Activated CD4-positive, alpha-beta T cell treated with anti-CD3 and anti-CD28 coated beads, Interleukin-2, amount 50 U/mL, for 4 hours (primary cell): ENCODE data around the gene ITGB8.

Source experiments
- DNase-seq, 2 experiments: peaks; one replicate each; pipeline ENCODE4 v3.0.0-alpha.2; 2020

The ITGB8 gene

DNA sequence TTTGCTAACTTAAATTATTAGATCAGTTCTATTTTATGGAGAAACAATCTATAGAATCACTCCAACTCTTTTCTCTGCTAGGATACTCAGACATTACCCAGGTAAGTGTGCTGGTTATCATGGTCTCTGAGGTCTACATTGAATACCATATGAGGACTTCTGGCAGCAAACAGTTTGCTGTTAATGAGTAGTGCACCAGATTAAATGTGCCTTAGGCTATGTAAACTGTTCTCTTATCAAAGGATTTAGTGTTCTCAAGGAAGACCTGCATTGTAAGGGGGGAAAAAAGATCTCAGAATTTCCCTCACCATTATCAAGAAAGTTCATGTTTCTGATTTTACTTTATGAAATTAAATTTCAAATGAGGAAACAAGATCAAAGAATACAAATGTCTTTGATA is 107.5 kb downstream of the ITGB8 start:
- DNase-seq: no peak

DNA sequence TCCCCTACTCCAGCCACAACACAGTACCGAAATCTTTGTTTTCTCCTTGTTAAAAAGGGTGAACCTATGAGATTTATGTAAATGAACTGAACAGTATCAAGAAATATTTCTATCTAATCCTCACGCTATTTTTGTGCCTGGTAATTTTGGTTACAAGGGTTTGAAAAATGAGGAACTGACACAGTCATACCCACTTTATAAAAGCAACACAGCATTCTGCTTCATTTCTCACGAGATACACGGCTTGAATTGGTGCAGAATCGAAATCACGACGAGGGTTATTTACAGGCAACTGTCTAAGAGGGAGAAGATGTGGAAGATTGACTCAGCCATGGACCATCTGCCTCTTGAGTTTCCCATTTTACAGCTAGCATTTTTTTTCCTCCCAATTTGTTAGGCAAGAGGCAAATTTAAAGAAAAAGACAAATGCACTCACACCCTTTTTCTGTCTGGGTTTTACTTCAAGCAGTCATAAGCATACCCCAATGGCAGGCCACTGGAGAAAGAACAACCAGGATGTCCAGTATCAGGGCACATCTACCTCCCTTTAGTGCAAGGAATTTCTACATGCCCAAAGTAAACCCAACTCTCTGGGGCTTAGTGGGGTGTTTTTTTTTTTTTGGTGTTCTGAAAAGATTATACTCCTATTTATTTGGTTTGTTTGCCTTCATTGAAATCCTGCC is 108.1 kb downstream of the ITGB8 start:
- DNase-seq: no peak

DNA sequence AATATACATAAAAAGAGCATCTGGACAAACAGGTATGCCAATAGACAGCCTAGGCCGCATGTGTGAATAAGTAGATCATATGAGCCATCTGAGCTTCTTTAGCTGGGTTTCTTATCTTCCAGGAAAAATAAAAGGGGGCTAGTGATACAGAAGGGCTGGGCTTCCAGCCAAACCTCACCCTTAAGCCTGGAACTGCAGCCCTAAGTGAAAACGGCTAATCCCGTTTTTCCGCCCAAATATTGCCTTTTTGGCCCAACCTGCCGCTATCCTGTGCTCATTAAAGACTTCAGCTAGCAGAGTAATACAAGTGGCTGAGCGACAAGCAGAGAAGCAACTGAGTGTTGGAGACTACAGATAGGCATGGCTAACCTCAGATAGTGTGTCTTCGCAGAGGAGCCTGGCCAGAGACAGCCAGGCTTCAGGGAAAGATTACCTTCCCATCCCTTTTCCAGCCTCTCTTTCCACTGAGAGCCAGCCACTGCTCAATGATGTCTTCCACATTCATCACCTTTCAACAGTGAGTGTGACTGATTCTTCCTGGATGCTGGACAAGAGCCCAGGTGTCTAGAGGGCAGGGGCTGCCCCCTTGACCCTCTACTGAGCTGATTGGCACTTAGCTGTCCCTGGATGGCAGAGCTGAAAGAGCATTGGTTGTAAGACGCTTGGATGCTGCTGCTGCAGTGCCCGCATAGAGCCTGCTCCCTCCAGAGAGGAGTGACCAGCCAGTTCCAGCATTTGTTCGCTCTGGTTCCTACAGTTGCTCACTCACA is 108.9 kb downstream of the ITGB8 start:
- DNase-seq: no peak

DNA sequence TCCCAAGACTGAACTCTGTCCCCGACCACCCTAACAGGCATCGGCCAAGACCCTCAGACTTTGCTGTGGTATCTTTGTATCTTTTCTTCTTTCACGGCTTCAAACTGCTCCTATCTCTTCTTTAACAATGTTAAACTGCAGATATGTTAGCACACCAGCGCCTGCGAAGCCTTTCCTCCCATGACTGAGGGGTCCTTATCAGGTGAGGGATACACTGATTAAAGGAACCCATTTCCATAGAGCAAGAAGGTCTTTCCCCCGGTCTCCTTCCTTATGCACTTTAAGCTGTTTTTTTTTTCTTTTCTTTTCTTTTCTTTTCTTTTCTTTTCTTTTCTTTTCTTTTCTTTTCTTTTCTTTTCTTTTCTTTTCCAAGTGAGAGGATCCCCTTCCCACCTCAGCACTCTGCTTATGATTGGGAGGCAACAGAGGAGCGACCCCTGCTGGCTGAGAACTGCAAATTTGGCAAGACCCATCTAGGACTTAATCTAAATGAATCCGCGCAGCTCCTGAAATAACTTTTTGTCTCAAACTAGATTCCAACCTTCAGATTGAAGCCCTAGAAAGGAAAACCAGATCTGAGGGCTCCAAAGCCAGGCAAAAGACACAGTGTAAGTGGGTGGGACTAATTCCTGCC is 109.9 kb downstream of the ITGB8 start:
- no peak for DNase-seq

DNA sequence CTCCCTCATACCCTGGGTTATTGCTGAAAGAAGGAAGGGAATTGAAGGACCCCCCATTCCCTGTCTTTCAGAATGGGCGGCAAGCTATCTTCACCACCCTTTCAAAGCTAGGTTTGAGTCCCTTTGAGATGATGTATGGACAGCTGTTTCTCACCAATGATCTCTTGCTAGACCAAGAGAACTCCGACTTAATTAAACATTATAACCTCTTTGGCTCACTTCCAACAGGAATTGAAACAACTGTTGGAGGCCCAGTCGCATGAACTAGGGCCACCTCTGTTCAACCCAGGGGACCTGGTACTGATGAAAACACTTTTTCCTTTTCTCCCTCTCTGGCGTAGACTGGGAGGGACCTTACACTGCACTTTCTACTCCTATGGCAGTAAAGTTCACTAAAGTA is 110.6 kb downstream of the ITGB8 start:
- no peak for DNase-seq

DNA sequence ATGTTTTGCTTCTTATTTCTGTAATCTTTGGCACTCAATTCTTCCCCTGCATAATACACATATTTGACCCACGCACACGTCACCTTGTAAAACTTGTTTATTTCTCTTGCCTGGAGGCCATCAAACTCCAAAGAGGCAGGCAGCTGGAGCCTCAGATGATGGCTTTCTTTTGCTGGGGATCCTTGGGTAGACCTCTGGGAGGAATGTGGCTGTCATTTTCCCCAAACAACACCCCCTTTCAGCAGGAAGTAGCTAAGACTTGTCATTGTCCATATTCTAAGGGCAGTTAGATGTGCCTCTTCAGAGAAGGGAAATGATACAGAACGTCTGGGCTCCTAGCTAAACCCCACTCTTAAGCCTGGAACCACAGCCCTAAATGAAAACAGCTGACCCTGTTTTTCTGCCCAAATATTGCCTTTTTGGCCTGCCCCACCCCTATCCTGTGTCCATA is 111.3 kb downstream of the ITGB8 start:
- no peak for DNase-seq

DNA sequence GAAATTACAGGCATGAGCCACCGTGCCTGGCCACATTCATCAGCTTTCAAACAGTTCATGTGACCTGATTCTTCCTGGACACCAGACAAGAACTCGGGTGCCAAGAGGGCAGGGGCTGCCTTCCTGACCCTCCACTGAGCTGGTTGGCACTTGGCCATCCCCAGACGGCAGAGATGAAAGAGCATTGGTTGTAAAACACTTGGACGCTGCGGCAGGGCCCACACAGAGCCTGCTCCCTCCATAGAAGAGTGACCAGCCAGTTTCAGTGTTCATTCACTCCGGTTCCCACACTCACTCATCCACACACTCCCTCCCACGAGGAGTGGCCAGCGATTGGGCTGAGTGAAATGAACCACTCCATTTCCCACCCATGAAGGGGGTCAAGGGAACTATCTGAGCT is 112.3 kb downstream of the ITGB8 start:
- DNase-seq: no peak

DNA sequence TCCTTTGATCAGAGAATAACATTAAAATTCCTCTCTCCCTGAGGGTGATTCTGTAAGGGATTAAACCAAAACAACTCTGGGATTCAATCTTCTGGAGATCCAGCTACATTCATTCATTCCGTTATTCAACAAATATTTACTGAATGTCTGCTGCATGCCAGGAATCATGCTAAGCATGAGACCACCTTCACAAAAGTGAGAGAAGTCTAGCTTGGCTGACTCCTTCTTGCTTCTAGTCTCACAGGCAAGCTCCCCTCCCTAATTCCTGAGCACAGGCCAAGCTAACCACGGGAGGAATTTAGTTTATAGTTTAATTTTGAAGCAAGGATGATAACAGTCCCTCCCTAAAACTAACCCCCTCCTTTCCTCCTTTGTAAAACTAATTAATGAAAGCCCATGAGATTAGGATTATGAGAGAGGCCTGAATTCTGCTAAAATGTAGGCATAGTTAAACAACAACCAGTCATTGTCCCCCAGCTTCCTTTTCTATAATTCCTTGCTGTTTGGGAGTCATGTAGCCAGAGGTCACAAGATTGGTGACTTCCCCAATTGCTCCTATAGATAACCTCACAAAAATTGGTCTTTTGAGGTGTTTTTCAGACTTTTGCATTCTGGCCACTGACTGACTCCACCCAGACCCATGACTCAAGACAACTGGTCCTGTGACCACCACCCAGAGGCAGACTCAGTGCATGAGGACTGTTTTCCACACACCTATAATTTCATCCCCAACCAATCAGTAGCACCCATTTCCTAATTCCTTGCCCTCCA is 113.5 kb downstream of the ITGB8 start:
- DNase-seq: no peak

DNA sequence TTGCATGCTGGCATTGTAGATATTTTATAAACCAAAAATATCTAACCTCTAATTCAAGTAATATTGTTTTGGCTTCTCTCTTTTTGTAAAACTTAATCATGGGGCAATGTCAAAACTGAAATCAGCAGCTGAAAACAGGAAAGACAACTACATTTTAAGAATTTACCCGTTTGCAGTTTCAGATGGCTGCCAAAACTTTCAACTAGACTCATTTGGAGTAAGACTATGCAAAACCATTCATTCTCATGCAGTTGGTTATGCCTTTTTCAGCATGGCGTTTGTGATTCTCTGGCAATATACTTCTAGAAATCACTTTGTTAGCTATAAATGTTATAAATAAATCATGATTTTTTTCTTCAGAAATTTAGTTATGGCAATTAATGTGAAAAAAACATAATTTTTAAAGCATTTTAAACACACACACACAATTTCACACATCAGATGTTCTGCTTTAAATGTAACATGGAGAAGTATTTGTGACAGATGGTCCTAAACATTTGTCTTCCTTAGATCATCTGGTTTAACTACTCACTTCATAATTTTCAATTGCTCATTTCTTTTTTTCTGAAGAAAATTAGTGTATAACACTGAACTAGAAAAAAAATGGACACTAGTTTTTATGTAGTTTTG is 116.4 kb downstream of the ITGB8 start:
- DNase-seq: no peak

DNA sequence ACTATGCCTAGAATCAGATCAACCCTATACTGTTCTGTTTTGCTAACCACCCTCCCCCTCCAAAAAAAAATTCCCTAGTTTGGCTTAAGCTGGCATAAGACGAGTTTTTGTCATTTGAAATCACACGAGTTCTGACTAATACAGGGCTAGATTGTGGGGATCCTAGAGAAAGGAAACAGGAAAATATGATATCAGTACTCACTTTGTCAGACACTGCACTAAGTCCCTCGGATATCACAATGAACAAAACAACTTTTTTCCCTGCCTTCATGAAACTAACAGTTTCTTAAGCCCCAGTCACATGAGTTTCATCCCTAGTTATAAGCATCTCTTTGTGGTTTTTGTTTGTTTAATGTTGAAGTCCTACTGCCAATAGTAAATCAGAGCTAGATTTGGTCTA is 118.5 kb downstream of the ITGB8 start:
- no peak for DNase-seq

DNA sequence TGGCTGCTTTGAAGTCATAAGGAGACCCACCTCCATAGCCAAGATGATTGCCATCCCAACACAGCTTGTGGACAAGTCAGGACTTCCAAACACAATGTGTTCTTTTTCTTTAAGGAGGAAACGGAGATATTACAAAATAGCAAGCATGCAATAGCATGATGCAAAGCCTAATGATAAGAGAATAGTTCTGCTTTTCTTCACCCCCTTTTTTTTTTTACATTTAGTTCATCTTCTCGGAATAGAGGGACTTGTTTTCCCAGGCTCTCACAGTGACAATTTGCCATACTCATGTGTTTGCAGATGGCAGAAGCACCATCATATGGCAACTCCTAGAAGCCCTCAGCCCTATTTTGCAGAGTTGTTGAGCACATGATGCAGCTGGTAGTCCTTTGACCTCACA is 119.8 kb downstream of the ITGB8 start:
- no peak for DNase-seq

DNA sequence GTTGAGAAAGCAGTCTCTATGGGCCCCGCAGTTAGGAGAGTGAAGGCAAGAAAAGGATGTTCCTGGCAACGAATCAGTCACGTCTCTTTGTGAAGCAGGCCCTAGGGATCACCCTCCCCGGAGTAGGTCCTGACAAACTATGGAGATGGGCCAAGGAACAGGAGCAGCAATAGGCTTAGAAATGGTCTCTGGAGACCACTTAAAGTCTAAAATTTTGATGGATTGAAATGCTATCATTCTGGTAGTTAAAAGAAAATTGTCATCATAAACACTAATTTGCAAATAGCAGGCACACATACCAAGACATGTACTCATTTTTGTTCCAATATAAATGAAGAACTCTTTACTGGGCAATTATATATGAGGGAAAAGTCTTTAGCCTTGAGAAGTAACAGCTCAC is 123.5 kb downstream of the ITGB8 start:
- no peak for DNase-seq

DNA sequence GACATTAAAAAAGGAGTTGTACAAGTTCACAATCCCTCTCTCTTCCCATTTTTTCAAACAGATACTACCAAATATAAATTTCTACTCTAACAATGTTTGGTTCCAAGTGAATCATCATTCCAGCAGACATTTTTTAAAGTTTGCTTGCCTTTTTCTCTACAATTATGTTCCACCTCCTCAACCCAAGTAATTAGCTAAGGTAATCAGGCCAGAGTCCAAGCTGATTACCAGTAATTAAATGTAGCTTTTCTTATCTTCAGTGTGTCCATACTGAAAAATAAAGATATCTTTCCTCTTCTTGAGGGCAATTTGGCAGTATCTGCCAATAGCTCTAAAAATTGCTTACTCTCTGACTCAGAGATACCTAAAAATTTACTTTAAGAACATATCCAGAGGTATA is 126.0 kb downstream of the ITGB8 start:
- DNase-seq: no peak

DNA sequence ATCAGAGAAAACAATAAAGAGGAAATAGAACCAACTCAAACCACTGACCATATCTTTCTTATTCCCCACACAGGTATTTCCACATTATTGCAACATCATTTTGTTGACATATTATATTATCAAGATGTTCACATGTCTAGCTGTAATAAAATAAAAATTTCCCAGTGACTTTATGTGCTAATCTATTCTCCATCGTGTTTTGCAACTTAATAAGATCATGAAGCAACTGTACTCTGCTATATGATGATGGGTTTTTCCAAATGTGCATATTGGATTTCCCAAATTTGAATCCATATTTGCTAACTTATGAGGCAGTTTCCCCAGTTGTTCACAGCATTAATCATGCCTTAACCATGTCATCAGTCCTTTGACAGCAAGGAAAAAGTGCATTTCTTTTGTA is 127.8 kb downstream of the ITGB8 start:
- no peak for DNase-seq

DNA sequence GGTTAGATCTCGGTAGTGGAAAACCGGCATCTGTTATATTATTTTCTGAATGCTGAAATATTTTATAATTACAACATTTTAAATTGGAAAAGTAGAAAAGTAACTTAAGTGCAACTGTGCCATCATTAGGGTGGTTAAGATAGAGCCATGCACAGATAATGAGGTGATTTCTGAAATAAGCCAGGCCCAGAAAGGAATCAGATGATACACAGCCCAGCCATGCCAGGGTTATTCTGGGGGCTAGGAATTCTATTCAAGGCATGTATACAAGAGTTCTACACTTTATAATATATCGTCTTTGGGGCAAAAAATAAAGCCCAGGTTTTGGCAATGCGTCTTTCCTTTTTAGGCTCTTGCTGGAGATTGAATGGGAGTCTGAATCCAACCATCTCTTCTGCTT is 128.7 kb downstream of the ITGB8 start:
- DNase-seq: no peak

DNA sequence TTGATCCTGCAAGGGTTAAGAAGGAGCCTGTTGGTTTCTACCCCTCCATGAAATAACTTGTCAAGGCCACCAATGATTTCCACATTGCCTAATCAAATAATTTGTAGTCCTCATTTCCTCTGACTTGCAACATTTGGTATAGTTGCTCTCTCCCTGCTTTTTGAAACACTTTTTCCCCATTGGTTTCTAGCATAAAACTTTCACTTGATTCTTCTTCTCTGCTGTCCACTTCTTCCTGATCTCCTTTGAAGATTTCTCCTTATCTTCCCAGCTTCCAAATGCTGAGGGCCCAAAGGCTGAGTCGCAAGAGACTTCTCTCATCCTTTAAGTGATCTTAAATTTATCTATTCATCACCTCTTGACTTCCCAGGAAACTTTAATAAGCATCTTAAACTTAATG is 134.2 kb downstream of the ITGB8 start:
- no peak for DNase-seq
